ENCODE data around the gene HNRNPF. TPM values are rescaled to one million over a fixed set of nuclear protein-coding genes. Genes with fewer than 3 reads are reported as not detected.
"Not testable (repeated sequence)": the region's sequence is repeated elsewhere in the genome, so short reads cannot be mapped to it uniquely, and the experiment has no call there.

Gene HNRNPF
- total RNA-seq (2014; rRNA removed; shearing (Covaris generic); ENCODE audit: low replicate concordance) = 253 and 281 TPM in 2 replicates

GRCh38 chr10:43408710-43409384, at the start of gene HNRNPF:
TSS of gene HNRNPF (minus strand) at chr10:43409186. CDS start at chr10:43387884, 21,302 bp downstream.
- DNase-seq (ENCODE audit: low read depth) = peak; percentile 95
- in situ Hi-C loops (cut with HindIII; ENCODE audit: low pct_unique_long_range_greater_than_20kb, low sequenced_read_pairs) = no loop called here

GRCh38 chr10:43458227-43458626, 49.2 kb upstream of the HNRNPF start:
- DNase-seq (ENCODE audit: low read depth) = no peak
- in situ Hi-C loops (cut with HindIII; ENCODE audit: low pct_unique_long_range_greater_than_20kb, low sequenced_read_pairs) = no loop called here

- DNase-seq (ENCODE audit: low read depth); in situ Hi-C loops (cut with HindIII; ENCODE audit: low pct_unique_long_range_greater_than_20kb, low sequenced_read_pairs): not testable (repeated sequence)
Measured at GRCh38 chr10:43456561-43456960, 47.6 kb upstream of the HNRNPF start.

GRCh38 chr10:43454025-43454424, 45.0 kb upstream of the HNRNPF start:
- in situ Hi-C loops (cut with HindIII; ENCODE audit: low pct_unique_long_range_greater_than_20kb, low sequenced_read_pairs); DNase-seq (ENCODE audit: low read depth): not testable (repeated sequence)

GRCh38 chr10:43453266-43453831, 44.4 kb upstream of the HNRNPF start:
- DNase-seq (ENCODE audit: low read depth) = no peak
- in situ Hi-C loops (cut with HindIII; ENCODE audit: low pct_unique_long_range_greater_than_20kb, low sequenced_read_pairs) = no loop called here

- no peak for DNase-seq (ENCODE audit: low read depth)
- in situ Hi-C loops (cut with HindIII; ENCODE audit: low pct_unique_long_range_greater_than_20kb, low sequenced_read_pairs) = no loop called here
Measured at GRCh38 chr10:43452356-43452914, 43.4 kb upstream of the HNRNPF start.

GRCh38 chr10:43448742-43449141, 39.8 kb upstream of the HNRNPF start:
- DNase-seq (ENCODE audit: low read depth) = no peak
- in situ Hi-C loops (cut with HindIII; ENCODE audit: low pct_unique_long_range_greater_than_20kb, low sequenced_read_pairs) = no loop called here

GRCh38 chr10:43446219-43447017, 37.4 kb upstream of the HNRNPF start:
- in situ Hi-C loops (cut with HindIII; ENCODE audit: low pct_unique_long_range_greater_than_20kb, low sequenced_read_pairs); DNase-seq (ENCODE audit: low read depth): not testable (repeated sequence)

- in situ Hi-C loops (cut with HindIII; ENCODE audit: low pct_unique_long_range_greater_than_20kb, low sequenced_read_pairs) = no loop called here
Measured at GRCh38 chr10:43444897-43445466, 36.0 kb upstream of the HNRNPF start.

GRCh38 chr10:43444323-43444722, 35.3 kb upstream of the HNRNPF start:
- DNase-seq (ENCODE audit: low read depth) = no peak
- in situ Hi-C loops (cut with HindIII; ENCODE audit: low pct_unique_long_range_greater_than_20kb, low sequenced_read_pairs) = no loop called here

More at GRCh38 chr10:43444897-43445466, 36.0 kb upstream of the HNRNPF start:
- DNase-seq (ENCODE audit: low read depth) = no peak

- no peak for DNase-seq (ENCODE audit: low read depth)
- in situ Hi-C loops (cut with HindIII; ENCODE audit: low pct_unique_long_range_greater_than_20kb, low sequenced_read_pairs) = no loop called here
Measured at GRCh38 chr10:43440463-43441134, 31.6 kb upstream of the HNRNPF start.

- DNase-seq (ENCODE audit: low read depth) = no peak
- in situ Hi-C loops (cut with HindIII; ENCODE audit: low pct_unique_long_range_greater_than_20kb, low sequenced_read_pairs) = no loop called here
Measured at GRCh38 chr10:43437141-43437870, 28.3 kb upstream of the HNRNPF start.

GRCh38 chr10:43436291-43437140, 27.5 kb upstream of the HNRNPF start, which contains the start of gene ZNF487:
TSS of gene ZNF487 (plus strand) at chr10:43437111. CDS start at chr10:43475814, 38,703 bp downstream.
- in situ Hi-C loops (cut with HindIII; ENCODE audit: low pct_unique_long_range_greater_than_20kb, low sequenced_read_pairs) = no loop called here
- DNase-seq (ENCODE audit: low read depth) = peak; percentile 93

- DNase-seq (ENCODE audit: low read depth) = no peak
- in situ Hi-C loops (cut with HindIII; ENCODE audit: low pct_unique_long_range_greater_than_20kb, low sequenced_read_pairs) = no loop called here
Measured at GRCh38 chr10:43430926-43431663, 22.1 kb upstream of the HNRNPF start.

GRCh38 chr10:43427166-43427825, 18.3 kb upstream of the HNRNPF start:
- in situ Hi-C loops (cut with HindIII; ENCODE audit: low pct_unique_long_range_greater_than_20kb, low sequenced_read_pairs) = no loop called here
- DNase-seq (ENCODE audit: low read depth) = peak; percentile 43
